ENCODE results near the gene PMPCB. TPM values are rescaled to one million over a fixed set of nuclear protein-coding genes. Genes with fewer than 3 reads are reported as not detected.
A peak's percentile ranks its signal among the peaks of the same experiment; 100 is the strongest.
"Not testable (repeated sequence)": the region's sequence is repeated elsewhere in the genome, so short reads cannot be mapped to it uniquely, and the experiment has no call there.

The PMPCB gene, protein sequence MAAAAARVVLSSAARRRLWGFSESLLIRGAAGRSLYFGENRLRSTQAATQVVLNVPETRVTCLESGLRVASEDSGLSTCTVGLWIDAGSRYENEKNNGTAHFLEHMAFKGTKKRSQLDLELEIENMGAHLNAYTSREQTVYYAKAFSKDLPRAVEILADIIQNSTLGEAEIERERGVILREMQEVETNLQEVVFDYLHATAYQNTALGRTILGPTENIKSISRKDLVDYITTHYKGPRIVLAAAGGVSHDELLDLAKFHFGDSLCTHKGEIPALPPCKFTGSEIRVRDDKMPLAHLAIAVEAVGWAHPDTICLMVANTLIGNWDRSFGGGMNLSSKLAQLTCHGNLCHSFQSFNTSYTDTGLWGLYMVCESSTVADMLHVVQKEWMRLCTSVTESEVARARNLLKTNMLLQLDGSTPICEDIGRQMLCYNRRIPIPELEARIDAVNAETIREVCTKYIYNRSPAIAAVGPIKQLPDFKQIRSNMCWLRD
- total RNA-seq, result 10 to 100 TPM; 39.7 to 45.0 (median 44.0) TPM
- long read RNA-seq, transcript PMPCB-201 (13 exons, 2,472 nt), result major isoform, 17 of 23 reads
- long read RNA-seq, partial matches to known transcripts, result 2 of 23 reads
- long read RNA-seq, other reads (novel, unspliced or antisense), result 1 of 23 reads

DNA sequence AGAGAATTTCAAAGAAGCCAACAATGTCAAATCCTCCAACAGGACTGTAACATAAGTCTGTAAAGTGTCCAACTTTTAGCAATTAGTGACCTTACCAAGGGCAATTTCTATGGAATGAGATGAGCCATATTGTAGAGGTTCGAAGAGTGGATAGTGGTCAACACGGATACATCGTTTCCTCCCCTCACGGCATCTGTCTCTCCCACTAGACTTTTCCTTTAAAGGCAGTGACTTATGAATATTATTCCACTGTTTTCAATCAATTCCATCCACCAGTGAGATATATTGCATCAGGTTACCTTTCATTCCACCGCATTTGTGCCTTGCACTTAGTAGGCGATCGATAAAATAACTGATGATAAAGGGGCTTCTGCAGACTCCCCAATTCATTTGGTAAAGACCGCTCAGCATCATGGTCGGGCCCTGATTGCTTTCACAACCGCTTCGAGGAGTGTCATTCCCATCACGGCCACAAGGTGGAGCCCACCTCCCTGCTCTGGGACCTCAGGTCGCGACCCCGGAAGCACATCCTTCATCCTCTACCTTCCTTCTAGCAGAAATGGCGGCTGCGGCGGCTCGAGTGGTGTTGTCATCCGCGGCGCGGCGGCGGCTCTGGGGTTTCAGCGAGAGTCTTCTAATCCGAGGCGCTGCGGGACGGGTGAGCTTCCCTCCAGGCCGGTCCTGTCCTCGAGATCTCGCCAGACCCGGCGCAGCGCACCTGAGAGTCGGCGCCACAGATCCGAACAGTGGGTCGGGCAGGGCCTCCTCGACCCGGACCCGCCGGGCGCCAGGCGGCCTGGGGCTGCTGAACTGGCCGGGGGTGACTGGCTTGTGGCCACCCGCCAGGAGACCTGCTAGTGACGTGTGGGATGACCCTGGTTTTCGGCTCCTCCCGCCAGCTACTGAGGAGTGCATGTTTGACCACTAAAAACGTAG lies at the start of gene PMPCB:
Gene PMPCB (plus strand): TSS at position 535 of the 936 bp plus-strand sequence. CDS start 25 bp downstream, at position 560.
- Histone ChIP-seq H3K4me3 (peak within 1 kb of the TSS; percentile 65 to 95 (median 82)), H3K36me3 (peaks cover 0 to 29% (median 14%) of the 10 kb centered on the region in 4 donors), H3K4me1 (peaks cover 0 to 19% (median 6%) of the 10 kb centered on the region in 4 donors), H3K27ac (peak within 1 kb of the TSS; percentile 77 to 89 (median 84)), H3K27me3 (no peaks in the 10 kb centered on the region), H3K9me3 (no peaks in the 10 kb centered on the region)
- ATAC-seq (peak; percentile 98 to 99 (median 99)), DNase-seq (peak; percentile 94 to 96 (median 96))
- WGBS (ENCODE audit: insufficient coverage, low coverage, low lambda C conversion rate, missing lambda C conversion rate), result under 1% methylated on average over 22 of the region's 52 CpGs
- TF ChIP-seq POLR2A (IDR thresholded peaks at IDR 0.05), result peak; percentile 77
- peak; percentile 95 to 98 (median 96) for TF ChIP-seq CTCF (IDR thresholded peaks at IDR 0.05)
- intact Hi-C loops (cut with DNase I), result loop anchor here in 1 of 2 donors (5.0 kb wide), 1 partner anchor 110 kb away; no protein-coding TSS in a partner anchor

GRCh38 chr7:103253699-103254506 lies 43.3 kb upstream of the PMPCB start:
- H3K4me3 ChIP-seq; H3K27me3 ChIP-seq; DNase-seq; intact Hi-C loops (cut with DNase I); H3K27ac ChIP-seq; ATAC-seq; H3K4me1 ChIP-seq; H3K36me3 ChIP-seq; H3K9me3 ChIP-seq: not testable (repeated sequence)
- 52% methylated on average over 3 of the region's 3 CpGs for WGBS (ENCODE audit: insufficient coverage, low coverage, low lambda C conversion rate, missing lambda C conversion rate)

GRCh38 chr7:103264054-103264453 lies 33.2 kb upstream of the PMPCB start:
- ATAC-seq; H3K36me3 ChIP-seq; DNase-seq; H3K4me1 ChIP-seq; H3K27me3 ChIP-seq; intact Hi-C loops (cut with DNase I); H3K9me3 ChIP-seq; H3K27ac ChIP-seq; H3K4me3 ChIP-seq: not testable (repeated sequence)
- WGBS (ENCODE audit: insufficient coverage, low coverage, low lambda C conversion rate, missing lambda C conversion rate), result 58% methylated on average over 2 of the region's 2 CpGs

- H3K4me3 ChIP-seq; H3K9me3 ChIP-seq; H3K4me1 ChIP-seq; intact Hi-C loops (cut with DNase I); ATAC-seq; H3K36me3 ChIP-seq; DNase-seq; H3K27ac ChIP-seq; H3K27me3 ChIP-seq: not testable (repeated sequence)
- 66% methylated on average over 2 of the region's 2 CpGs for WGBS (ENCODE audit: insufficient coverage, low coverage, low lambda C conversion rate, missing lambda C conversion rate)
Observed at GRCh38 chr7:103266229-103266628, 31.0 kb upstream of the PMPCB start.

DNA sequence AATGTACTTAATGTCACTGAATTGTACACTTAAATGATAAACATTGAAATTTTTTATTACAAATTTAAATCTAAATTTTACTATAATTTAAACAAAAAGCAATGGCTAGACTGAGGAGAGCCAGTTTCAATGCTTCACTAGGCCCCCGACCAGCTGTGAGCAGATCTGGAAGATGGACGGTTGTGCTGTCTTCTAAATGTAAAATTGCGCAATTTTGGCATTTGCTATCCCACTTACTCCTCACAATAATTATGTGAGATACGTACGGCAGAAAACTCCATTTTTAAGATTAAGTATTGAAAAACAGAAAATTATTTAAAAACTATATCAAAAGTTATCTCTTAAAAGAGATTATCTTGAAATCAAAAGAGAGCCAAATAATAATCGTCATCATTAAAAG lies 23.9 kb upstream of the PMPCB start:
- DNase-seq; H3K27me3 ChIP-seq; ATAC-seq; H3K9me3 ChIP-seq; H3K27ac ChIP-seq; H3K4me3 ChIP-seq; H3K4me1 ChIP-seq; intact Hi-C loops (cut with DNase I); H3K36me3 ChIP-seq: not testable (repeated sequence)
- 91% methylated on average over 6 of the region's 6 CpGs for WGBS (ENCODE audit: insufficient coverage, low coverage, low lambda C conversion rate, missing lambda C conversion rate)

GRCh38 chr7:103274867-103275266 lies 22.4 kb upstream of the PMPCB start:
- H3K4me3 ChIP-seq; H3K4me1 ChIP-seq; H3K9me3 ChIP-seq; H3K36me3 ChIP-seq; intact Hi-C loops (cut with DNase I); DNase-seq; H3K27ac ChIP-seq; H3K27me3 ChIP-seq; ATAC-seq: not testable (repeated sequence)
- no CpG with 5 or more reads among the region's 24 CpGs for WGBS (ENCODE audit: insufficient coverage, low coverage, low lambda C conversion rate, missing lambda C conversion rate)

GRCh38 chr7:103278195-103278594 lies 19.0 kb upstream of the PMPCB start:
- H3K27me3 ChIP-seq; H3K27ac ChIP-seq; H3K4me3 ChIP-seq; DNase-seq; ATAC-seq; H3K4me1 ChIP-seq; H3K9me3 ChIP-seq; H3K36me3 ChIP-seq; intact Hi-C loops (cut with DNase I): not testable (repeated sequence)
- WGBS (ENCODE audit: insufficient coverage, low coverage, low lambda C conversion rate, missing lambda C conversion rate), result 56% methylated on average over 1 of the region's 2 CpGs

- H3K9me3 ChIP-seq; H3K4me1 ChIP-seq; intact Hi-C loops (cut with DNase I); DNase-seq; H3K36me3 ChIP-seq; H3K27ac ChIP-seq; H3K27me3 ChIP-seq: not testable (repeated sequence)
- peak; percentile 33 to 41 (median 38) for ATAC-seq
- 4% methylated on average over 11 of the region's 12 CpGs for WGBS (ENCODE audit: insufficient coverage, low coverage, low lambda C conversion rate, missing lambda C conversion rate)
- peak overlapping the region; percentile 36 to 52 (median 43) for H3K4me3 ChIP-seq
Observed at GRCh38 chr7:103279636-103279962, 17.6 kb upstream of the PMPCB start.
